HEK293T (cell line): ENCODE results near the gene COX10.

Experiments used
- FOXM1 ChIP-seq: fragments of 450-650 bp; IDR thresholded peaks from 2 replicates; pipeline ENCODE4 v1.6.1; 2017; ENCODE audit warnings: mild to moderate bottlenecking, borderline replicate concordance
- HDGF ChIP-seq: fragments of 450-650 bp; IDR thresholded peaks from 2 replicates; pipeline ENCODE4 v1.6.1; 2017; ENCODE audit warnings: antibody characterized with exemption, borderline replicate concordance
- SP1 ChIP-seq: fragments of 450-650 bp; IDR thresholded peaks from 2 replicates; pipeline ENCODE4 v1.6.1; 2017
- TARDBP ChIP-seq: fragments of 450-650 bp; IDR thresholded peaks from 2 replicates; pipeline ENCODE4 v1.6.1; 2016

GRCh38 chr17:14042411-14042810 is 26.9 kb upstream of the COX10 start:
- TF ChIP-seq SP1 (no peak), FOXM1 (no peak), TARDBP (no peak), HDGF (no peak)
